ENCODE results near the gene GPC1.

The GPC1 gene

DNA sequence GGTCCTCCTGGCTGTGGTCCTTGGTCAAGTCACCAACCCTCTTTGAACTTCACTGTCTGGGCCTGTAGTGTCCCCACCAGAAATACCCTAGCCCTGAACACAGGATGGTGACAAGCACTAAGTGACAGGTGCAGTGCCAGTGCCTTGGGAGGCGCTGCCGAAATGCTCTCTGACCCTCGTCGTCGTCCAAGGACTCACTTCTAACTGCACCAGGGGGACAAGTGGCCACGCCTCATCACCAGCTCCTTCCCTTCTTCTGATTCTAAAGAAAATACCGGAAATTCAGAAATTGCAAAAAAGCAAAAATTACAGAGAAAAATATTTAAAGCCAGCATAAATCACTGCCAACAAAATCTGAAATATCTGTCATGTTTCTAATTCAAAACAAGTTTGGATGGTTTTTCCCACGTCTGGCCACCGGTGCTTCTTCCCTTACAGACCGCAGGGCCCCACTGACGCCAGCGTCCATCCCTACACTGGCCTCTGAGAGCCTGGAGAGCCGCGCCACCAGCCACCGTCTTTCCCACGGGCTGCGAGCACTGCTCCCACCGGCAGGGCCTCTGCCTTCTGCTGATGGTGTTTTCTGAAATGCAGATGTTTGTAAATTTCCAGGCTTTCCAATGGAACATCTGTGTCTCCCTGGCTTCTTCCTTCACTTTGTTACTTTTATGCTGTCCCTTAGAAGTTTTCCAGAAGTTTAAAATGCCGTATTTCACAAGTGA lies 37.4 kb upstream of the GPC1 start:
- no peak for DNase-seq

DNA sequence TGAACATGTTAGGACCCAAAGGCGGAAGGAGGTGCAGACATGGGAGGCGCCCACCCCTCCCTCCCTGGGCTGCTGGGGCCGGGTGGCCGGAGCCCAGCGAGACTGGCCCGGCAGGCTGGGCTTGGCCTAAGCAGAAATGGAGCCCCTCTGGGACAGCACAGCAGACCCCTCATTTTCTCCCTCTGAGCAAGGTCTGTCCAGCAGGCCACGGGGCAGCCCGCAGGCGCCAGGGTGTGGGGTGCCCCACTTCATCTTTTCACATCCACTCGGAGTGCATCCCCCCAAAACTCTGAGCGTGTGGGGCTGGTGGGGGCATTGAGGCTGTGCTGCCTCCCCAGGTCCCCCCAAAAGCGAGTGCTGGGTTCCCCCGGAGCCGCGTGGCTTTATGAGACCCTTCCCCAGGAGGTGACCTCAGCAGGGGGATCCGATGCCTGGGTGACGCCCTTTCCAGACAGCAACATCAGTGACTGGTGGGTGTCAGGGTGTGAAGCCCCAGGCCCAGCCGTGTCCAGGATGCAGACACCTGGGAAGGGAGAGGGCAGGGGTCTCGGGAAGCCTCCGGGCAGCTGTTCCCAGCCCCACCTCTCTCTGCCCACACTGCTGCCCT lies 36.7 kb upstream of the GPC1 start:
- DNase-seq, result no peak

DNA sequence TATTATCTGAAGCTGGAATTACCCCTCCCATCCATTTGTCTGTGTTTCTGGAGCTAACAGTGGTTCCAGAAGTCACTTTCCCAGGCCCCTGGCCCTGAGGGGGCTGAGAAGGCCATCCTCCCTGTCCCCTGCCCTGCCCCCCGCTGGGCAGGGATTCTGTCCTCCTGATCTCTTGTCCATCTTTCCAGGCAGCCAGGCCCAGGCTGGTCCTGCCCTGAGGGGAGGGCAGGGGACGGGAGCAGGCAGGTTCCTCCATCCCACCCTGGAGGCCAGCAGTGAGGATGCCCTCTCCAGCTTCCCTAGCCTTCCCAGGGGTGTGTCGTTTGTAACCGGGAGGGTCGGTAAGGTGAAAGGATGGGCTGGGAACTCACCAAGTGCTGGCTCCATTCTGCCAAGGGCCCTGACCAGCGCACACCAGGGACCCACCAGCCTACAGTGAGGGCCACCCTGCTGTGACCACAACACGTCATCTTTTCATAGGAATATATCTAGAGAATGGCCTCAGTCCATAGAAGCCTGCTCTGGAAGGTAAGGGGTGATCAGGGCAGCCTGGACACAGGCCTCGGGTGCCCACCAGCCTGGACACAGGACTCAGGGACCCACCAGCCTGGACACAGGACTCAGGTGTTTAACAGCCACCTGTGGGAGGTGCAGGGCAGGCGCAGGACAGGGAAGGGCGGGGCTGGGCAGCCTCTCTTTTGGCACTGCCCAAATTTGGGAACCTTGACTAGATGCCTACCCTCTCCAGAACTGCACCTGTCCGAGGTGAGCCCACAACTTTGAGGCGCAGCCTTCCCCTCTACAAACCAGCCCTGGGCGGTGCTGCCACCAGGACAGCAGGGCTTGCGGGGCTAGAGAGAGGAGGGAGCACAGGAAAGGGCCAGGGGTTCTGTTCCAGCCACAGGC lies 35.8 kb upstream of the GPC1 start:
- no peak for DNase-seq

DNA sequence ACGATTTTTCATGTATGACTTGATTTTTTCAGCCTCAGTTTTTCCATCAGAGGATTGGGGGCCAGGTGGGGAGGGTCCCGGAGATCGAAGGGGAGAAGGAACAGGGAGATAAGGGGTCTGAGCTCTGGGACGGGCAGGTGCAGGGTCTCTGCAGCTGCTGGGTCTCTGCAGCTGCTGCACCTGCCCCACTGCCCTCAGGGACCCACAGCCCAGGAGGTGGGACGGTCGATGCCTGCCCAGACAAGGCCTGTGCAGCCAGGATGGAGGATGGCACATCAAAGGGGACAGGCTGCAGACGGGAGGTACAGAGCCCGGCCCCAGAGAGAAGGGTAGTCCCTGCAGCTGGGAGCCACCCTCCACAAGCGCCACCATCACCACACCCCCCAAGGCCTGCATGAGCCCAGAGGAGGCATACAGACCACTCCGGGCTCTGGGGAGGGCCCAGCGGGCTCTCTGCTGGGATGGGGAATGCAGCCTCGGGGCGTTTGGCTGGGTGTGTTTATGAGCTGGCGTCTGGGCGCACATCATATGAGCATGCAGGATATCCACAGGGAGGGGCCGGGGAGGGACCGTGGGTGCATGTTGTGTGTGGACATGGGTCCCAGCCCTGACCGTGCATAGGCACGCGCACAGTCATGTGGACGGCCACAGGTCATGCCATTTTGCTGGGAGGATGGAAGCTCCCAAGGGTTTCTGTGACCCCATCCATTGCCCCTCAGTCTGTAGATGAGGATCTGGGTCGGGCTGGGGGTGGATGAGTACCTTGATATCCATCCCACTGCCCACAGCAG lies 34.9 kb upstream of the GPC1 start:
- no peak for DNase-seq

DNA sequence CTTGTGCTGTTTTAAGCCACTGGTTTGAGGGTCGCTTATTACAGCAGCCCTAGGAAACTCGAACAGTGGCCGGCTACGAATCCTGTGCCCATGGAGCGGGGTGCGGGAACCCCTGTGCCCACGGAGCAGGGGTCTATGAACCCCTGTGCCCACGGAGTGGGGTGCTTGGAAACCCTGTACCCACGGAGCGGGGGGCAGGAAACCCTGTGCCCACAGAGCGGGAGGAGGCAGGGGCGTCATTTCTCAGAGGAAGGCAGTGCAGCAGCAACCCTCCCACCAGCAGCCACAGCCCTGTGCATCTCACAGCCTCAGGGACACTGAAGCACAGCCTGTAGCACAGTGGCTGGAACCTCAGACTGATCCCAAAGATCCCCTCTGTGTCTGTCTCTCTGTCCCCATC lies 34.2 kb upstream of the GPC1 start:
- no peak for DNase-seq

DNA sequence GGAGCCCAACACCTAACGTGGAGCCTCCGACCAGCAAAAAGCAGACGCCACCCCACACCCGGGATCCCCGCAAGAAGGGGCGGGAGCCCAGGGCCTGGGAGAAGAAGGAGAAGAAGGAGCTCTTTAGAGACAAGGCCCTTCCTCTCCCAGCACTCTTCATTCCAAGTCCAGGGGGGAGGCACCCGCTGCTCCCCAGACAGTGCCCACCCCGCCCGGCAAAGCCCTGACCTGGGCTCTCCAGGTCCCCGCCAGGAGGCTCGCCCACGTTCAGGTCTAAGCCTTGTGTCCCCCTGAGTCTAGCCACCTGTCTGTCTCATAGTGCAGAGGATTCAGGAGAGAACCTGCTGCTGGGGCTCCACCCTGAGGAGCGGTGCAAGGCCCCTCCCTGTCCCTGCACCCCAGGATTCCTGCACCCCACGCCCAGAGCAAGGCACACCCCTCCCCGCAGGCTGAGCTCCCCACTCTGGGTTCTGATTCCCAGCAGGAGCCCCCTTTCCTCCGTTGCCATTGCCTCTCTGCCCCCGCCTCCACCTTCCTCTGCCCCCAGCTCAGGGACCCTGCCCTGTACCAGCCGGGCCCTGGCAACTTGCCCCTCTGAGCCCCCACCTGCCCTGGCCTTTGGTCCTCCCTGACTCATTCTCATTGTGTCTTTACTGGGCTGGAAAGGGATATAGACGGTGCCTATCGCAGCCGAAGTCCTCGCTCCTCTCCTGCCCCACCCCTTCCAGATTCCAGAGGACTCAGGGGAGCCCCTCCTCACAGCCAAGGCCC lies 33.5 kb upstream of the GPC1 start:
- no peak for DNase-seq

DNA sequence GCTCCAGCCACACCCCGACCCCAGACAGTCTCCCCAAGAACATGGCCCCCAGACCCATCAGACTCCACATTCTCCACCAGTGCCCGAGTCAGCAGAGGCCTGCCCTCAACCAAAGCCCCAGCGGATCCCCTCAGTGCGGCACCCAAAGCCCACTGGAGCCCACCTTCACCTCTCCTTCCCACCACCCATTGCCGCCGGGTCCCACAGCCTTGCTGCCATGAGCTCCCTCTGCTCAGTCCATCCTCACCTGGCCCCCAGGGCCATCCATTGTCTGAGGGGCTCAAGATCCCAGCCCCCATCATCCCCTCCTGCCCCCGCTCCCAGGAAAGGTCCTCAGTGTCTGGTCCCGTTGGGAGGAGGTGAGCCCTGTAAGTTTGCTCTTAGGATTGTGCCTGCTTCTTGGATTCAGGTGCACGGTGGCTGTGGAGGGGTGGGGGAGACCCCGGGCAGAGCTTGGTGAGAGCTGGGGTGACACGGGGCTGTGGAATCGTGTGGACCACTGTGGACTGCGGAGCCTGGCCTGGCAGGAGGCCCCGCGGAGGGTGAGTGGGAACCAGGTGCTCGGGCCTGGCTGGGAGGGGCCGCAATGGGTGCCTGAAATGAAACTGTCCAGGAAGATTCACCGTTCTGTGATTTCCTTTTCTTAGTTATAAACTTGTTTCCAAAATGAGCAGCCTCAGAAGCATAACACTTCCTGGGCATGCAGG lies 32.7 kb upstream of the GPC1 start:
- no peak for DNase-seq

DNA sequence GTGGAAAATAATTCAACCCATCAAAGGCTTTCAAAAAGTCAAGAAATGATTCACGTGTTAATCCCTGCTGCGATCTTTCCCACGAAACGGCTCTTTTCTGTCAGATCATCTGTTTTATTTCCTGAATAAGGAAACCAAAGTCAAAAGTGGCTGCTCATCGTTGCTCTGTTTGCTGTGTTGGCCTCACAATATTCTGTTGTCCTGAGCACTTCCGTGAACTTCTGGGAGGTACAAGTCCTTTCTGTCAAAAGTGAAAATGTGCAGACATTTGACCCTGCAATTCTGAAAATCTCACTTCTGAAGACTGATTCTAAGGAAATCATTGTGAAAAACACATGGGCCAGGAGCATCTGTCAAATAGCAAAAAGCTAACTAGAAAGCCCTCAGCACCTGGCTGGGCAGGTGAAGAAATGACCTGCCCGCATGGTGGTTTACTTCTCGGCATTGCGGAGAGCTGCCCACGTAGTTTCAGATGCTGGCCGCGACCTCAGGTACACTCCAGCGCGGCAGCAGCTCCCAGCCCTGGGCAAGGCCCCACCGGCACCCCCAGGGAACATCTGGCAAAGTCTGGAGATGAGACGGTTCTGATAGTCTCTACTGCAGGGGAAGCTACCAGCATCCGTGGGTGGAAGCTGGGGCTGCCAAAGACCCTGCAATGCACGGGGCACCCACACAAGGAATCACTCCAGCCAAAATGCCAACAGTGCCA lies 31.9 kb upstream of the GPC1 start:
- DNase-seq, result no peak

DNA sequence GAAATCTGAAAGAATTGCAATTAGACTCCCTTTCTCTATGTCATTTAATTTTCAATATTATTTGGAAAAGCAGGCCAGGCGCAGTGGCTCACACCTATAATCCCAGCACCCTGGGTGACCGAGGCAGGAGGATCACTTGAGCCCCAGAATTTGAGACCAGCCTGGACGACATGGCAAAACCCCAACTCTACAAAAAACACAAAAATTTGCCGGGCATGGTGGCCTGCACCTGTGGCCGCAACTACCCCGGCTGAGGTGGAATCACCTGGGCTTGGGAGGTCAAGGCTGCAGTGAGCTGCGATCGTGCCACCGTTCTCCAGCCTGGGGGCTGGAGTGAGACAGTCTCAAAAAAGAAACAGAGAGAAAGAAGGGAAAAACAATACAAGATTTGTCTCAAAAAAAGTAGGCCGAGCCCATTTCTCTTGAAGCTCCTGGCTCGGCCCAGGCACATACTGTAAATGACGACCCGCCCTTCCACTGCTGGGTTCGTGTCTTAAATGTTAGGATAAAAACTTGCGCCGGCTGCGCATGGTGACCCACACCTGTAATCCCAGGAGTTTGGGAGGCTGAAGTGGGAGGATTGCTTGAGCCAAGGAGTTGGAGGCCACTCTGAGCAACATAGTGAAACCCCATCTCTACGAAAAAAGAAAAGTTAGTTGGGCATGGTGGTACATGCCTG lies 31.1 kb upstream of the GPC1 start:
- no peak for DNase-seq

DNA sequence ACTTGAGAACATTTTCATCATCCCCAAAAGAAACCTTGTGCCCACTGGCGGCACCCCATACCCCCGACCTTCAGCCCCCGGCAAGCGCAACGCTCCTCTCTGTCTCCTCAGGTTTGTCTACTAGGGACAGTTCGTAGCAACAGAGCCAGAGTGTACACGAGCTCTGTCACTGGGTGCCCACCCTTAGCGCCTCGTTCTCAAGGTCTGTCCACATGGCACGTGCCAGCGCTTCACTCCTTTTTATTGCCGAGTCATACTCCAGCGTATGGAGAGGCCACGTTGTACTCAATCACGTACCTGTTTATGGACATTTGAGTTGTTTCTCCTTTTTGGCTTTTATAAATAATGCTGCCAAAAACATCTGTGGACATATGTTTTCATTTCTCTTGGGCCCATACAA lies 30.3 kb upstream of the GPC1 start:
- DNase-seq, result no peak

DNA sequence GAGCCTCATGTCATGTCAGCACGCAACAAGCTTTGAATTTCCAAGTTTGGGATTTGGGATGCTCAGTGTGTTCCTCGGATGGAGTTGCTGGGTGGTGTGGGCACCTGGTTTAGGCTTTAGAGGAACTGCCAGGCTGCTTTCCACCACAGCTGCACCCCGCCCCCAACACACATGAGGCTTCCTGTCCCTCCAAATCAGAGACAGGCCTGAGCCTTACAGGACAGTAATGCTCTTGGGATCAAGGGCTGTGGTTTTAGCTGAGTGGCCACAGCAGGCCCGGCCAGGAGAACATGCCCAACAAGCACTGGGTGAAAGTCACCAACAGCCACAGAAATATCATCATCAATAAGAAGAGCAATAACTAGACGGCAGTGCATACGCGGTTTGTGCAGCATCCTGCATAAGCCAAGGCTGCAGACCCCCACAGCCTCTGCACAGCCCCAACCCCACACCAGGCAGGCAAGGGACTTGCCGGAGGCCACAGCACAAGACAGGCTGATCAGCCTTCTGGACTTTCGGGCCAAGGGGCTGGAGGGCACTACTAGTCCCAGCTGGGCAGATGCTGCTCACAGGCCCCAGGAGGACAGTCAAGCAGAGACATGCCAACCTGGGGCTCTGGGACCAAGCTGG lies 29.7 kb upstream of the GPC1 start:
- DNase-seq, result no peak

DNA sequence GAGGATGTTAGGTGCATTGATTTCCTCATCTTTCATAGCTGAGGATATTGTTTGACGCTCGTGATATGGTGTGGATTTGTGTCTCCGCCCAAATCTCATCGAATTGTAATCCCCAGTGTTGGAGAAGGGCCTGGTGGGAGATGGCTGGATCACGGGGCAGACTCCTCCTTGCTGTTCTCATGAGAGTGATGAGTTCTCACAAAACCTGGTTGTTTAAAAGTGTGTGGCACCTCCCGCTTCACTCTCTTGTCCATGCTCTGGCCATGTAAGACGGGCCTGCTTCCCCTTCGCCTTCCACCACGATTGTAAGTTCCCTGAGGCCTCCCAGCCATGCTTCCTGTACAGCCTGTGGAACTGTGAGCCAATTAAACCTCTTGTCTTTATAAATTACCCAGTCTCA lies 28.4 kb upstream of the GPC1 start:
- DNase-seq, result no peak

DNA sequence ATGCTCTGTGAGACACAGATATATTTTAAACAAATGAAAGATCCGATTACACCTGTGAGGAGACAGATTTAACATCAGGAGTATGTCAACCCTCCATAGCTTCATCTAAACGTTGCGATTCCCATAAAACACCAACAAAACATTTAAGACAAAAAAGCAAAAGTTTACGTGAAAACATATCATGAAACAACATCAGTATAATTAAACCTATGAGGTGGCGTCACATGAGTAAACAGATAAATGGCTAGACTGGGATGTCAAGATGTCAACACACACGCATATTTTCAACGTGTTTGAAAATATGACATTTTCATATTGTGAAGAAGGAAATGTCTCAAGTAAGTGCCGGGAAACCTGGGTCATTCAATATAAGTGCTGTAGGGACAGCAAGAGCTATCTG lies 25.5 kb upstream of the GPC1 start:
- no peak for DNase-seq

DNA sequence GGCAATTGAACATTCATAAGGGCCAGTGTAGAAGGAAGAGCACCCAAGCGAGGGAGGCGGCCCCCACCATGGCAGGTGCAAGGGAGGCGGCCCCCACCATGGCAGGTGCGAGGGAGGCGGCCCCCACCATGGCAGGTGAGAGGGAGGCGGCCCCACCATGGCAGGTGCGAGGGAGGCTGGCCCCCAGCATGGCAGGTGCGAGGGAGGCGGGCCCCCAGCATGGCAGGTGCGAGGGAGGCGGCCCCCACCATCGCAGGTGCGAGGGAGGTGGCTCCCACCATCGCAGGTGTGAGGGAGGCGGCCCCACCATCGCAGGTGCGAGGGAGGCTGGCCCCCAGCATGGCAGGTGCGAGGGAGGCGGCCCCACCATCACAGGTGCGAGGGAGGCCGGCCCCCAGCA lies 24.7 kb upstream of the GPC1 start:
- DNase-seq, result no peak

DNA sequence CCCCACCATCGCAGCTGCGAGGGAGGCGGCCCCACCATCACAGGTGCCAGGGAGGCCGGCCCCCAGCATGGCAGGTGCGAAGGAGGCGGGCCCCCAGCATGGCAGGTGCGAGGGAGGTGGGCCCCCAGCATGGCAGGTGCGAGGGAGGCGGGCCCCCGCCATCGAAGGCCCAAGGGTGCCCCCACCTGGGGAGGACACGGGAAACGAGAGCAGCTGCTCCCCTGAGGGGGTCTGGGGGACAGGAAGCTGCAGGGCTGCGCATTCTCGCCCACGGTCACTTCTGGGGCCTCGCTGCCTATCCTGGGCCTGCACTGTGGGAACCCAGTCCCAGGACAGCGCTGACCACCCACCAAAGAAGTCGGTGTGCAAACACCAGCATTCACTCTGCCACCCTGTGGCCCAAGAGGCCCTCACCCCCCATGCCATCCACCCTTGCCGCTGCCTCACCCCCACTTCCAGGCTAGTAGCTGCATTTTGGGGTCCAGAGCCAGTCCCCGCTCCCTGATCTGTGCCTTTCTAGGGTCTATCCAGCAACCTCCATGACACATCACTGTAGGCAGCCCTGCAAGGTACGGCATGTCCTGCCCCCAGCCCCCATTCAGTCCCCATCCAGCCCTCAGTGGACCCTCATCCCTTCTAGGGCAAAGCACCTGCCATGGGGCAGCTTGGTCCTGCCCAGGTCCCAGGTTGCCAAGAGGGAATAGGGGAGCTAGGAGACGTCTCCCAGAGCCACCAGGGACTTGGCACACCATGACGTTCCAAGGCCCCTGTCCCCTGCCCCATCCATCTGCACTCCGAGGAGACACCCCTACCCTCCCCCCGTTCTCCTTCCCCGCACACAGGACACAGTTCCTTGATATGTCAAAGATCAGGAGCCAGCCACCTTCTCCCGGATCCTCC lies 24.0 kb upstream of the GPC1 start:
- no peak for DNase-seq

DNA sequence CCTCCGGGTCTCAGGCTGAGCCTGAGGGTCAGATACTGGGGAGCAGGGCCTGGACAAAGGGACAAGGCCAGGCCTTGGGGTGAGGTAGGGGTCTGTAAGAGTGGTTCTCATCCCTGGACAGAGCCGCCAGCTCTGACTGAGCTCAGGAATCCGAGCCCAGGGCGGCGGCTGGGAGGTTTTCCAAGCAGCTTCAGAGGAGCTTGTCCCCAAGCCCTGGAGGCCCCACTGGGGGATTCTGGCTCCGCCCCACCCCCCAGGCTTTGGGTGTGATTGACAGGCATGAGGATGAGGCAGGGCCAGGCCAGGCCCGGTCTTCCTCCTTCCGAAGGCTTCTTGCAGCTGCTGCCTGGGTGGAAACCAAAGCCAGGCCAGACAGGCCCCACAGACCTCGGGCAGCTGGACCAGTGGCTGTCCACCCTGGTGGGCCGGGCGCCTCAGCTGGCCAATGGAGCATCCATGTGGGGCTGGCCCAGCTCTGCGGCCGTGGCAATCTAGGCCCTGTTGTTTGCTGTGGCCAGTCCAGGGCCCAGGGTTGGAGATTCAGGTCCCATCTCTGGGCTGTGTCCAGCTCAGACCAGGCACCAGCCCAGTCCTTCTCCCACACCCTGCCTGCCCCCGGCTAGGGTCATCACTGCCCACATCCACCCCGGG lies 23.1 kb upstream of the GPC1 start:
- no peak for DNase-seq

DNA sequence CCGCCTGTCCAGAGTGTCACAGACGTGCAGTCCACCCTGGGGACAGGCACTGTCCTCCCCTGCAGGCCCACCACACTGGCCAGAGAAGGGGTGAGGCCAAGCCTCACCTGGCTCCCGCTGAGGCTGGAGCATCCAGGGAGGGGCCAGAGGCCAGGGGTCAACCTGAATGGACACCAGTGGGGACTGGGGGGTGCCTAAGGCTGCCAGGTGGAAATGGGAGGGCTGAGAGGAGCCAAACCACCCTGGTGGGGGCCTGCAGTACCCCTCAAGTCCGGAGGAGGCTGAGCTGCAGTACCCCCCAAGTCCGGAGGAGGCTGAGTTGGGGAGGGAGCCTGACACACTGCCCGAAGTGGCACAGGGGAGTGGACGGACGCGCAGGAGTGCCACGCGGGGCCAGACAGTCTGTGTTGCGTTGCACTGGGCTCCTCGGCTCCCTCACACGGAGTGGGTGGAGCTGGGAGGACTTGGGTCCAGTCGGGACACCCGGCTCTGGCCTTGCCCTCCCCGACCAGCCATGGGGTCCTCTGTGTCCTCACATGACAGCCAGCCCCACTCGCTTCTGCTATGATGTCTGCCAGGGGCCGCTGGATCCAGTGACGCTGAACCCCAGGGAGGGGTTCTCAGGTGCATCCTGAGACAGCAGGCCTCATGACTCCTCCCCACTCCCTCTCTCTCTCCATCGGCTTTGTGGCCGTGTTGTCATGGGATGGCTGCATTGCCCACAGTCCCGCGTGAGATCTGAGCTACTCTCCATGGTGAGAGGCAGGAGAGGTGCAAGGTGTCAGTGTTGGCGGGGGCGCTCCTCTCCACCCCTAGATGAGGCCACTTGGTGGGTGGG lies 22.3 kb upstream of the GPC1 start:
- no peak for DNase-seq

Data from CD4-positive, alpha-beta T cell treated with Interleukin-21 for 1 hour (primary cell).